Measurements from ENCODE around the gene PRPSAP2. TPM values are rescaled to one million over a fixed set of nuclear protein-coding genes. Genes with fewer than 3 reads are reported as not detected.
"Not testable (repeated sequence)": the region's sequence is repeated elsewhere in the genome, so short reads cannot be mapped to it uniquely, and the experiment has no call there.

Gene PRPSAP2
- total RNA-seq, 1 experiment from 2014 or later, result 37.8 TPM

GRCh38 chr17:18862011-18862410 is 4.1 kb downstream of the PRPSAP2 start:
- Histone ChIP-seq H3K27me3 (ENCODE audit: insufficient read depth, low read length) (no peaks in the 10 kb centered on the region), H4K20me1 (ENCODE audit: insufficient read depth) (no peaks in the 10 kb centered on the region), H3K9me3 (ENCODE audit: control insufficient read depth in 1 of 2, insufficient read depth in 1 of 2, low read depth in 1 of 2, low read length in 2 of 2) (no peaks in the 10 kb centered on the region), H3K79me2 (ENCODE audit: insufficient read depth, low read length) (peaks cover 49% of the 10 kb centered on the region), H3K4me2 (ENCODE audit: low read length) (no peak overlapping the region), H2AFZ (ENCODE audit: low read depth, low read length, poor library complexity, severe bottlenecking) (no peak overlapping the region), H3K4me1 (ENCODE audit: control insufficient read depth in 1 of 2, insufficient read depth in 2 of 2, low read length in 2 of 2) (peaks cover 9 to 18% of the 10 kb centered on the region in 2 experiments; a peak in 3 of 4 replicates), H3K27ac (ENCODE audit: low read depth, low read length) (no peak overlapping the region), H3K36me3 (ENCODE audit: control insufficient read depth in 1 of 2, insufficient read depth in 2 of 2, low read length in 2 of 2) (peaks cover 5 to 6% of the 10 kb centered on the region in 2 experiments; a peak in 3 of 4 replicates), H3K9ac (ENCODE audit: low read length) (no peak overlapping the region), H3K9me2 (ENCODE audit: insufficient read depth) (no peaks in the 10 kb centered on the region), H3K4me3 (replicated peaks in 1 of 2; ENCODE audit: low read depth in 1 of 2, low read length in 2 of 2) (no peak overlapping the region)
- ChIA-PET CTCF (no interaction called here), RAD21 (ENCODE audit: low non-redundant PET in 1 of 2, low total read pairs in 2 of 2, uncharacterized antibody in 2 of 2, unreplicated experiment in 2 of 2) (no interaction called here), POLR2A (no interaction called here)
- no TSS peak for BruUV-seq (replicated peaks)
- ATAC-seq (no peak), DNase-seq (ENCODE audit: low read depth, low spot score) (no peak)
- TF ChIP-seq SIN3A (IDR thresholded peaks at IDR 0.05; ENCODE audit: low read depth), result no peak
- no peak for TF ChIP-seq EZH2phosphoT487 (IDR thresholded peaks at IDR 0.05; ENCODE audit: borderline replicate concordance)
- TF ChIP-seq, protein P1, sequence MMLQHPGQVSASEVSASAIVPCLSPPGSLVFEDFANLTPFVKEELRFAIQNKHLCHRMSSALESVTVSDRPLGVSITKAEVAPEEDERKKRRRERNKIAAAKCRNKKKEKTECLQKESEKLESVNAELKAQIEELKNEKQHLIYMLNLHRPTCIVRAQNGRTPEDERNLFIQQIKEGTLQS (IDR thresholded peaks at IDR 0.05), result no peak
- no peak for TF ChIP-seq ZBTB33 (IDR thresholded peaks at IDR 0.05; ENCODE audit: extremely low read depth, insufficient replicate concordance, low read length)
- no peak for TF ChIP-seq YY1 (IDR thresholded peaks at IDR 0.05; ENCODE audit: extremely low read depth, insufficient replicate concordance, low read depth, low read length)
- TF ChIP-seq CBX3 (IDR thresholded peaks at IDR 0.05; ENCODE audit: low read depth), result no peak
- no peak for TF ChIP-seq SRF (IDR thresholded peaks at IDR 0.05; ENCODE audit: low read depth)
- no peak for TF ChIP-seq RAD21 (IDR thresholded peaks at IDR 0.05; ENCODE audit: low read depth)
- TF ChIP-seq CEBPB (IDR thresholded peaks at IDR 0.05; ENCODE audit: low read depth), result no peak
- TF ChIP-seq EGR1 (IDR thresholded peaks at IDR 0.05; ENCODE audit: low read depth), result no peak
- TF ChIP-seq POLR2AphosphoS5 (IDR thresholded peaks at IDR 0.05; ENCODE audit: low read depth, low read length), result no peak
- no peak for TF ChIP-seq SP1 (IDR thresholded peaks at IDR 0.05; ENCODE audit: low read depth)
- intact Hi-C loops (cut with micrococcal nuclease), result no loop called here

DNA sequence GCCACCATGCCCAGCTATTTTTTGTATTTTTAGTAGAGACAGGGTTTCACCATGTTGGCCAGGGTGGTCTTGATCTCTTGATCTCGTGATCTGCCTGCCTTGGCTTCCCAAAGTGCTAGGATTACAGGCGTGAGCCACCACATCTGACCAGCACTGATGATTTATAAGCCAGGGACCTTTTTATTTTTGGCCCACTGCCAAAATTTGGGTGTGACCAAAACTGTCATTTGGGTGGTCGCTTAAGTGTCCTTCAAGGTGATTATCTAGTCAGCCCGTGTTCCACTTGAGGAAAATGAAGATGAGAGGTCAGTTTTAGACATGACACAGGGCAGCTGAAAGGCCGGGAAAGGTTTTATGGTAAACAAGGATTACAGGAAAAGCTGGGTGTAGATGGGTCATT is 7.1 kb downstream of the PRPSAP2 start:
- H3K27ac ChIP-seq (ENCODE audit: low read depth, low read length); H3K9ac ChIP-seq (ENCODE audit: low read length); intact Hi-C loops (cut with micrococcal nuclease); H3K9me2 ChIP-seq (ENCODE audit: insufficient read depth); ATAC-seq; H3K4me2 ChIP-seq (ENCODE audit: low read length); CTCF ChIA-PET; RAD21 ChIA-PET (ENCODE audit: low non-redundant PET in 1 of 2, low total read pairs in 2 of 2, uncharacterized antibody in 2 of 2, unreplicated experiment in 2 of 2); H3K4me1 ChIP-seq (ENCODE audit: control insufficient read depth in 1 of 2, insufficient read depth in 2 of 2, low read length in 2 of 2); BruUV-seq (replicated peaks); H4K20me1 ChIP-seq (ENCODE audit: insufficient read depth); POLR2A ChIA-PET; H3K27me3 ChIP-seq (ENCODE audit: insufficient read depth, low read length); H3K9me3 ChIP-seq (ENCODE audit: control insufficient read depth in 1 of 2, insufficient read depth in 1 of 2, low read depth in 1 of 2, low read length in 2 of 2); H2AFZ ChIP-seq (ENCODE audit: low read depth, low read length, poor library complexity, severe bottlenecking); DNase-seq (ENCODE audit: low read depth, low spot score); H3K4me3 ChIP-seq (replicated peaks in 1 of 2; ENCODE audit: low read depth in 1 of 2, low read length in 2 of 2): not testable (repeated sequence)
- H3K79me2 ChIP-seq (ENCODE audit: insufficient read depth, low read length), result peaks cover 39% of the 10 kb centered on the region
- peaks cover 10 to 12% of the 10 kb centered on the region in 2 experiments; a peak in 3 of 4 replicates for H3K36me3 ChIP-seq (ENCODE audit: control insufficient read depth in 1 of 2, insufficient read depth in 2 of 2, low read length in 2 of 2)

Data from HCT116 (cell line).